Activated T-cell treated with anti-CD3 and anti-CD28 coated beads, Interleukin-2, amount 50 U/mL, for 24 hours (primary cell): ENCODE data around the gene CTAGE9.

Experiments used
- DNase-seq: peaks from one replicate; pipeline ENCODE4 v3.0.0-alpha.2; 2020
- H3K27ac Mint-ChIP-seq: 2 replicates; pipeline ENCODE4 v1.8.0; 2020; ENCODE audit warnings: mild to moderate bottlenecking, mixed read lengths
- H3K27me3 Mint-ChIP-seq: 2 replicates; pipeline ENCODE4 v1.8.0; 2020; ENCODE audit warnings: mixed read lengths
- H3K36me3 Mint-ChIP-seq: 2 replicates; pipeline ENCODE4 v1.8.0; 2020; ENCODE audit warnings: low read depth, mixed read lengths
- H3K4me1 Mint-ChIP-seq: 2 replicates; pipeline ENCODE4 v1.8.0; 2020; ENCODE audit warnings: low read depth, mixed read lengths
- H3K4me3 Mint-ChIP-seq: 2 replicates; pipeline ENCODE4 v1.8.0; 2020; ENCODE audit warnings: mild to moderate bottlenecking, moderate library complexity, mixed read lengths
- H3K9me3 Mint-ChIP-seq: 2 replicates; pipeline ENCODE4 v1.8.0; 2020; ENCODE audit warnings: mixed read lengths

Gene CTAGE9

GRCh38 chr6:131663578-131664165 lies 47.1 kb downstream of the CTAGE9 start:
- Mint-ChIP-seq H3K9me3 (no peaks in the 10 kb centered on the region), H3K27ac (no peak overlapping the region), H3K27me3 (no peaks in the 10 kb centered on the region), H3K4me1 (no peaks in the 10 kb centered on the region), H3K36me3 (no peaks in the 10 kb centered on the region), H3K4me3 (no peak overlapping the region)
- DNase-seq: no peak

- no peaks in the 10 kb centered on the region for H3K4me1 Mint-ChIP-seq
- no peaks in the 10 kb centered on the region for H3K9me3 Mint-ChIP-seq
- H3K27ac Mint-ChIP-seq: no peak overlapping the region
- H3K4me3 Mint-ChIP-seq: no peak overlapping the region
- no peaks in the 10 kb centered on the region for H3K27me3 Mint-ChIP-seq
- DNase-seq: no peak
- H3K36me3 Mint-ChIP-seq: no peaks in the 10 kb centered on the region
Observed at GRCh38 chr6:131660195-131660594, 50.6 kb downstream of the CTAGE9 start.
